ELF-1 (cell line): ENCODE measurements around the gene KRTAP19-1.

Experiments used
- DNase-seq: peaks from one replicate; pipeline ENCODE4 v3.0.0-alpha.2; 2016; ENCODE audit warnings: low read depth, low spot score

KRTAP19-1 gene

GRCh38 chr21:30430170-30430655, 50.0 kb downstream of the KRTAP19-1 start, which contains the start of gene KRTAP13-4:
KRTAP13-4 (plus strand) TSS chr21:30430220; CDS start chr21:30430276, 56 bp downstream.
- no peak for DNase-seq
